HEK293 (cell line): ENCODE data around the gene HES5.

Source experiments
- CTCF ChIP-seq: fragments of 450-650 bp; formaldehyde crosslinking; IDR thresholded peaks from 2 replicates; pipeline ENCODE4 v1.5.1; 2016; ENCODE audit warnings: missing biosample characterization, missing genetic modification characterization
- REST ChIP-seq: fragments of 450-650 bp; formaldehyde crosslinking; IDR thresholded peaks from 2 replicates; pipeline ENCODE4 v1.5.1; 2016; ENCODE audit warnings: missing biosample characterization, missing genetic modification characterization
- YY1 ChIP-seq: fragments of 450-650 bp; formaldehyde crosslinking; IDR thresholded peaks from 2 replicates; pipeline ENCODE4 v1.5.1; 2018; ENCODE audit warnings: missing biosample characterization, missing genetic modification characterization
- ZBTB21 ChIP-seq: fragments of 450-650 bp; formaldehyde crosslinking; IDR thresholded peaks from 2 replicates; pipeline ENCODE4 v1.5.1; 2017; ENCODE audit warnings: missing biosample characterization, missing genetic modification characterization
- ZBTB49 ChIP-seq: fragments of 450-650 bp; formaldehyde crosslinking; IDR thresholded peaks from 2 replicates; pipeline ENCODE4 v1.5.1; 2016; ENCODE audit warnings: missing biosample characterization, missing genetic modification characterization, low read depth
- ZNF501 ChIP-seq: fragments of 450-650 bp; formaldehyde crosslinking; IDR thresholded peaks from 2 replicates; pipeline ENCODE4 v1.5.1; 2016; ENCODE audit warnings: missing biosample characterization, missing genetic modification characterization
- ZNF596 ChIP-seq: fragments of 450-650 bp; IDR thresholded peaks from 2 replicates; pipeline ENCODE4 v1.5.0; 2018; ENCODE audit warnings: missing biosample characterization, mild to moderate bottlenecking, missing genetic modification characterization, moderate library complexity

- TF ChIP-seq ZBTB21 (no peak), ZBTB49 (no peak), REST (no peak), CTCF (tag by site-specific recombination) (no peak), ZNF501 (tag by site-specific recombination) (no peak), YY1 (tag by site-specific recombination) (no peak), ZNF596 (tag by site-specific recombination) (no peak)
Observed at GRCh38 chr1:2523891-2524609, 6.0 kb downstream of the HES5 start.
